ENCODE measurements around the gene ARID4B.

GRCh38 chr1:235176486-235176885 is 151.5 kb downstream of the ARID4B start:
- TF ChIP-seq CTCF (IDR thresholded peaks at IDR 0.05; ENCODE audit: borderline replicate concordance, extremely low read depth, low read length, poor library complexity, severe bottlenecking): no peak
- TF ChIP-seq EZH2 (IDR thresholded peaks at IDR 0.05; ENCODE audit: borderline replicate concordance, low read depth, low read length, severe bottlenecking): no peak

All from DND-41 (cell line).